ENCODE results near the gene NAAA.

The NAAA gene

DNA sequence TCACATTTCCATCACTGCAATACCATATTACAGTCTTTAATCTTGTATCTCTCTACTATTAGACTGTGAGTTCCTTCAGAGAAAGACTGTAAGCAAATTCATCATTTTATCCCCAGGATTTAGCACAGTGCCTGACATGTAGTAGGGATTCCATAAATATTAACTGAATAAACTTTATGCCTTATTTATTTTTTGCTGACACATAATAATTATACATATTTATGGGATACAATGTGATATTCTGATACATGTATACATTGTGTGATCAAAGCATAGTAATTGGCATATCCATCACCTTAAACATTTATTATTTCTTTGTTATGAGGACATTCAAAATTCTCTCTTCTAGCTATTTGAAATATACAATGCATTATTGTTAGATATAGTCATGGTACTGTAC, 42.3 kb downstream of the NAAA start:
- TF ChIP-seq, protein P1, sequence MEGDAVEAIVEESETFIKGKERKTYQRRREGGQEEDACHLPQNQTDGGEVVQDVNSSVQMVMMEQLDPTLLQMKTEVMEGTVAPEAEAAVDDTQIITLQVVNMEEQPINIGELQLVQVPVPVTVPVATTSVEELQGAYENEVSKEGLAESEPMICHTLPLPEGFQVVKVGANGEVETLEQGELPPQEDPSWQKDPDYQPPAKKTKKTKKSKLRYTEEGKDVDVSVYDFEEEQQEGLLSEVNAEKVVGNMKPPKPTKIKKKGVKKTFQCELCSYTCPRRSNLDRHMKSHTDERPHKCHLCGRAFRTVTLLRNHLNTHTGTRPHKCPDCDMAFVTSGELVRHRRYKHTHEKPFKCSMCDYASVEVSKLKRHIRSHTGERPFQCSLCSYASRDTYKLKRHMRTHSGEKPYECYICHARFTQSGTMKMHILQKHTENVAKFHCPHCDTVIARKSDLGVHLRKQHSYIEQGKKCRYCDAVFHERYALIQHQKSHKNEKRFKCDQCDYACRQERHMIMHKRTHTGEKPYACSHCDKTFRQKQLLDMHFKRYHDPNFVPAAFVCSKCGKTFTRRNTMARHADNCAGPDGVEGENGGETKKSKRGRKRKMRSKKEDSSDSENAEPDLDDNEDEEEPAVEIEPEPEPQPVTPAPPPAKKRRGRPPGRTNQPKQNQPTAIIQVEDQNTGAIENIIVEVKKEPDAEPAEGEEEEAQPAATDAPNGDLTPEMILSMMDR (IDR thresholded peaks at IDR 0.05; ENCODE audit: borderline replicate concordance, insufficient read depth, low read depth, low read length): no peak
- H3K4me3 ChIP-seq (ENCODE audit: low read depth, low read length): no peak overlapping the region

DNA sequence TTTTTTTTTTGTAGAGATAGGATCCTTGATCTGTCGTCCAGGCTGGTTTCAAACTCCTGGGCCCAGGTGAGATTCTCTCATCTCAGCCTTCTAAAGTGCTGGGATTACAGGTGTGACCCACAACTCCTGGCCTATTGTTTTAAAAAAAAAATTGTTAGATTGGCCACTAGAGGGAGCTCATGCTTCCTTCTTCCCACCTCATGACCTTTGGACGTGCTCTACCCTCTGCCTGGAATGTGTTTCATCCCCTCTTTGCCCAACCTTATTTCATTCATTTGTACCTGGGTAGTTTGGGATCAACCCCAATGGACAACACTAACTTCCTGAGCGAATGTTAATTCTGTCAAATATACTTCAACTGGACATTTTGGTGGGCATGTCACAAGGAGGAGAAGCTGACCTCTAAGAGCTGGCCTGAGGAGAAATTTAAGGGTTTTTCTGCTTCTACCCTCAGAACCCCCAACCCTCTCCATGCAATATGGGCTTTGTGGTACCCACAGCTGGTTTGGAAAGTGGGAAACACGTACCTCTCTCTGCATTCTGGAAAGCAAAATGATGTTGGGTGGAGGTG, 45.0 kb downstream of the NAAA start:
- no peak overlapping the region for H3K4me3 ChIP-seq (ENCODE audit: low read depth, low read length)
- TF ChIP-seq, protein P1 (IDR thresholded peaks at IDR 0.05; ENCODE audit: borderline replicate concordance, insufficient read depth, low read depth, low read length): peak; percentile 61

DNA sequence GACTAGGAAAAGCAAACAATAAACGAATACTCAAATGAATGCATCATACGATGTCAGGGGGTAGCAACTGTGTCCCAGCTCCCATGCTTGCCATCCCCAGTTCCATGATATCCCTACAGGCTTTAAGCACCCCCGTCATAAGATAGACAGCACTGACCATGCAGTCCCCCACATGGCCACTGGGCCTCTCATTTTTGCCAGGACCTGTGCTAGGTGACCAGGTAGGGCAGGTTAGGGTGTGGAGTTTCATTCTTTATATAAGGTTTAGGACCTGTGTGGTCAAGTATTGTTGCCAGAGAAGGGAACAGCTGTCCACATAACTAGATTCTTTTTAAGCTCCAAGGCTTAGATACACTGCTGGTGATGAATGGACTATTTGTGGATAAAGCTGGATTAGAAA, 48.3 kb downstream of the NAAA start:
- TF ChIP-seq, protein P1 (IDR thresholded peaks at IDR 0.05; ENCODE audit: borderline replicate concordance, insufficient read depth, low read depth, low read length): peak; percentile 38; the same call in 1 of the 2 replicates
- no peak overlapping the region for H3K4me3 ChIP-seq (ENCODE audit: low read depth, low read length)

DNA sequence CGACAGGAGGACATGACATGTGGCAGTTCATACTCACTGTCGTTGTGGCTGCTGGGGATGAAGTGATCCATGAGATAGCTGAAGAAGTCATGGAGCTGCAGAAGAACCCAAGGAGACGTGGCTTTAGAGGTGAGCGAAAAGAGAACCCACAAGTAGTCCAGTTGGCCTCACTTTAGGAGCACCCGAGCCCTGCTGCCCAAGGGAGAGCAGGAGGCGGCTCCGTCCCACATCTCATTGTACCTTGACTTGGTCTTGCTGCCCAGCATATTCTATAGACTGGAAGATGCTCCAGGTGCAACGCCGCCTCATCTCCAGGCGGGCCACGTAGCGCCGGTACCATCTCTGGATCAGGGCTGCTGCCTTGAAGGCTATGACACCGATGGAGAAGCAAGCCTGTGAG, 49.2 kb downstream of the NAAA start:
- TF ChIP-seq, protein P1 (IDR thresholded peaks at IDR 0.05; ENCODE audit: borderline replicate concordance, insufficient read depth, low read depth, low read length): no peak
- H3K4me3 ChIP-seq (ENCODE audit: low read depth, low read length): no peak overlapping the region

DNA sequence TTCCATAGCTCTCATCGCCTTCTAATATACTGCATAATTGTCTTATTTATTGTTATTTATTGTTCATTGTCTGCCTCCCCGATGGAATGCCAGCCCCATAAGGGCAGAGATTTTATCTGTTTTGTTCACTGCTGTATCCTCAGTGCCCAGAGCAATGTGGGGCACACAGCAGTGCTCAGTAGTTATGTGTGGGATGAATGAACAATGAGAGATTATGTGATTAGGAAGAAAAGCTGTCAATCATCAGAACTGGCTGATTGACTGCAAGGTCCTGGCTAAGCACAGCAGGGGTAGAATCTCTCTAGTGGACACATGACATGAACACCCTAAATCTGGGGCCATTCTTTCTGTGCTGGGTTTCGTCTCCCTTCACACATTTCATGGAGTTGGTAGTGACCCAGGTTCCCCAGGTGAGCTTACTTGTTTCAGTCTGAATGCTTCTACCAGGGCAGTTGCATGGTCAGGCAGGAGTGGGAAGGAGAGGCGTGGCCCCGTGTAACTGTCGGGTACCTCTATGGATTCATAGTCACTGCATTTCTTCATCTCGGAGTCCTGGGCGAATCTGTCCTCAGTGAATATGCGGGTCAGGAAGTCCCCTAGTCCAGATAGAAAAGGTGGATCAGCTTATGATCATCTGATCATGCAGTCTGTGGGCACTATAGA, 51.1 kb downstream of the NAAA start:
- no peak overlapping the region for H3K4me3 ChIP-seq (ENCODE audit: low read depth, low read length)
- TF ChIP-seq, protein P1 (IDR thresholded peaks at IDR 0.05; ENCODE audit: borderline replicate concordance, insufficient read depth, low read depth, low read length): no peak

DNA sequence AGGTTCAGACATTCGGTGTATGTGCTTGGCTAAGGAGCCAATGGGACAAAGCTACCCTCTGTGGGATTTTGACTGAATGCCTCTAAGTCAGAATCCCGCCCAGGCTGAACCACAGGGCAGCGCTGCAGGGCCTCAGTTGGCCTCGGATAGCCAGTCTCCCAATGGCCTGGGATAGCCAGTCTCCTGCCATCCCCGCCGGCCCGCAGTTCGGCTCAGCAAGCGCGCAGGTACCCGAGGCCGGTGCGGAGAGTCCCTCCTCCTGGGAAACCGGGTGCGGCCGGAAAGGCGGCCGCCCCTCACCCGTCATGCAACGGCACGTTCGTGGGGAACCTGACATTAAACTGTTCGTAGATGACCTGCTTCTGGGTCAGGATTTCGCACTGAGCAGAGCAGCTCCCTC, 54.7 kb downstream of the NAAA start:
- H3K4me3 ChIP-seq (ENCODE audit: low read depth, low read length): no peak overlapping the region
- TF ChIP-seq, protein P1 (IDR thresholded peaks at IDR 0.05; ENCODE audit: borderline replicate concordance, insufficient read depth, low read depth, low read length): no peak

DNA sequence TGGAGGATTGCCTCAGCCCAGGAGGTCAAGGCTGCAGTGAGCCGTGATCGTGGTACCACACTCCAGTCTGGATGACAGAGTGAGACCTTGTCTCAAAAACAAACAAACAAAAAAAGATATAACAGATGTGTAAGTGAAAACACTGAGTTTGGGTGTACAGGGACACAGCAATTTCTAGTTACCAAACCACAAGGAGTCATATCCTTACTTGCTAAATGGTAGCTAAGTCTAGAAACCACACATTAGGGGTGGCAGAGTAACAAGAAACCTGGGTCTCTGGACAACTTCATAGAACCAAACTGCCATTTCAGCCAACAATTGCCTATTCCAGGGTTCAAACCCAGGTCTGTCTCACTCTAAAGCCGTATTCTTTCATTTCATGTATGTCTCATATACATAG, 59.3 kb downstream of the NAAA start:
- H3K4me3 ChIP-seq (ENCODE audit: low read depth, low read length): no peak overlapping the region
- TF ChIP-seq, protein P1 (IDR thresholded peaks at IDR 0.05; ENCODE audit: borderline replicate concordance, insufficient read depth, low read depth, low read length): no peak

All from GM12875 (cell line).